ENCODE results near the gene UBE2H.

DNA sequence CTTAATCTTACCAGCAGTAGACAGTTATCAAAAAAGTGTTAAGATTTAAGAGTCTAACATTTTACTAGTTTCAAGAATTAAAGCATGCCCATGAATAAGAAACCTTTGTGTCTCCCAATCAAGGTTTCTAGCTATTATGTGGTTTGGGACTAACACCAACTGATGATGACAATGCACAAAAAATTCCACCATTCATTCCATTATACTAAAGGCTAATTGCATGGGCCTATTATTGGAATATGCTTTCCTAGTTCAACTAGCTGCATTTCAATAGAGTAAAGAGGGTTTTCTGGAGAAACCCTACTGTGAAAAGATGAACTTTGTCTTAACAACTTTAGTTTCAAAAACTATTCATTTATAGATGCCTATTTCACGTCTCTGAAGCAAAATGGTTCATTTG is 44.6 kb downstream of the UBE2H start:
- TF ChIP-seq, protein P1, sequence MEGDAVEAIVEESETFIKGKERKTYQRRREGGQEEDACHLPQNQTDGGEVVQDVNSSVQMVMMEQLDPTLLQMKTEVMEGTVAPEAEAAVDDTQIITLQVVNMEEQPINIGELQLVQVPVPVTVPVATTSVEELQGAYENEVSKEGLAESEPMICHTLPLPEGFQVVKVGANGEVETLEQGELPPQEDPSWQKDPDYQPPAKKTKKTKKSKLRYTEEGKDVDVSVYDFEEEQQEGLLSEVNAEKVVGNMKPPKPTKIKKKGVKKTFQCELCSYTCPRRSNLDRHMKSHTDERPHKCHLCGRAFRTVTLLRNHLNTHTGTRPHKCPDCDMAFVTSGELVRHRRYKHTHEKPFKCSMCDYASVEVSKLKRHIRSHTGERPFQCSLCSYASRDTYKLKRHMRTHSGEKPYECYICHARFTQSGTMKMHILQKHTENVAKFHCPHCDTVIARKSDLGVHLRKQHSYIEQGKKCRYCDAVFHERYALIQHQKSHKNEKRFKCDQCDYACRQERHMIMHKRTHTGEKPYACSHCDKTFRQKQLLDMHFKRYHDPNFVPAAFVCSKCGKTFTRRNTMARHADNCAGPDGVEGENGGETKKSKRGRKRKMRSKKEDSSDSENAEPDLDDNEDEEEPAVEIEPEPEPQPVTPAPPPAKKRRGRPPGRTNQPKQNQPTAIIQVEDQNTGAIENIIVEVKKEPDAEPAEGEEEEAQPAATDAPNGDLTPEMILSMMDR (IDR thresholded peaks at IDR 0.05), result no peak
- TF ChIP-seq EP300 (IDR thresholded peaks at IDR 0.05) (no peak), POLR2A (IDR thresholded peaks at IDR 0.05) (no peak)
